Trophoblast cell (in vitro differentiated cells and primary cell): ENCODE data around the gene TMCC1.
"Not testable (repeated sequence)": the region's sequence is repeated elsewhere in the genome, so short reads cannot be mapped to it uniquely, and the experiment has no call there.

ENCODE experiments used
- DNase-seq, 2 donors: peaks; one replicate each; pipeline ENCODE4 v3.0.0-alpha.2; 2016
- H2AFZ ChIP-seq: 2 replicates; pipeline ENCODE4 v1.6.1; 2013; ENCODE audit warnings: low read length, moderate library complexity, mild to moderate bottlenecking; ENCODE audit not compliant: insufficient read depth, poor library complexity
- H2AK5ac ChIP-seq: 2 replicates; pipeline ENCODE4 v1.6.1; 2013; ENCODE audit warnings: mild to moderate bottlenecking, low read length
- H2BK120ac ChIP-seq: 2 replicates; pipeline ENCODE4 v1.6.1; 2013; ENCODE audit warnings: low read length, mild to moderate bottlenecking, moderate library complexity; ENCODE audit not compliant: insufficient read depth, poor library complexity
- H2BK12ac ChIP-seq: 2 replicates; pipeline ENCODE4 v1.6.1; 2013; ENCODE audit warnings: mild to moderate bottlenecking, low read length, moderate library complexity
- H2BK5ac ChIP-seq: 2 replicates; pipeline ENCODE4 v1.6.1; 2013; ENCODE audit warnings: low read length, low read depth, moderate library complexity, mild to moderate bottlenecking; ENCODE audit not compliant: poor library complexity
- H3K14ac ChIP-seq: 2 replicates; pipeline ENCODE4 v1.6.1; 2013; ENCODE audit warnings: mild to moderate bottlenecking, low read length
- H3K18ac ChIP-seq: 2 replicates; pipeline ENCODE4 v1.6.1; 2013; ENCODE audit warnings: mild to moderate bottlenecking, low read length
- H3K23ac ChIP-seq: 2 replicates; pipeline ENCODE4 v1.6.1; 2013; ENCODE audit warnings: low read length
- H3K27ac ChIP-seq: 2 replicates; pipeline ENCODE4 v1.5.1; 2013; ENCODE audit warnings: low read depth, mild to moderate bottlenecking, inconsistent platforms, low read length, moderate library complexity
- H3K27me3 ChIP-seq: 2 replicates; pipeline ENCODE4 v1.6.1; 2013; ENCODE audit warnings: inconsistent platforms, mild to moderate bottlenecking, low read length, moderate library complexity; ENCODE audit not compliant: insufficient read depth
- H3K36me3 ChIP-seq, 2 experiments: 1 replicate in 1 of 2; 2 replicates in 1 of 2; pipeline ENCODE4 v1.6.1; 2013; ENCODE audit warnings: low read length in 2 of 2, mild to moderate bottlenecking in 2 of 2, moderate library complexity in 1 of 2; ENCODE audit not compliant: insufficient read depth in 2 of 2, control insufficient read depth in 1 of 2
- H3K4ac ChIP-seq: 2 replicates; pipeline ENCODE4 v1.6.1; 2013; ENCODE audit warnings: low read depth, mild to moderate bottlenecking, low read length, moderate library complexity
- H3K4me1 ChIP-seq, 2 experiments: 1 replicate in 1 of 2; 2 replicates in 1 of 2; pipeline ENCODE4 v1.6.1; 2013; ENCODE audit warnings: low read length in 2 of 2, mild to moderate bottlenecking in 2 of 2, moderate library complexity in 1 of 2; ENCODE audit not compliant: insufficient read depth in 2 of 2, control insufficient read depth in 1 of 2
- H3K4me2 ChIP-seq: 2 replicates; pipeline ENCODE4 v1.6.1; 2013; ENCODE audit warnings: inconsistent platforms, mild to moderate bottlenecking, low read length, moderate library complexity
- H3K4me3 ChIP-seq: 2 replicates; pipeline ENCODE4 v1.5.1; 2013; ENCODE audit warnings: mild to moderate bottlenecking, low read depth, low read length, inconsistent platforms
- H3K79me1 ChIP-seq: one replicate; pipeline ENCODE4 v1.6.1; 2013; ENCODE audit warnings: low read length
- H3K79me2 ChIP-seq: 2 replicates; pipeline ENCODE4 v1.6.1; 2013; ENCODE audit warnings: low read length, mild to moderate bottlenecking; ENCODE audit not compliant: control insufficient read depth, insufficient read depth, poor library complexity
- H3K9ac ChIP-seq: 2 replicates; pipeline ENCODE4 v1.6.1; 2013; ENCODE audit warnings: mild to moderate bottlenecking, low read length
- H3K9me3 ChIP-seq: 2 replicates; pipeline ENCODE4 v1.6.1; 2013; ENCODE audit warnings: low read depth, mild to moderate bottlenecking, control low read depth, inconsistent platforms, low read length; ENCODE audit not compliant: insufficient read depth
- H4K12ac ChIP-seq: 2 replicates; pipeline ENCODE4 v1.6.1; 2013; ENCODE audit warnings: low read depth, mild to moderate bottlenecking, low read length, moderate library complexity
- H4K8ac ChIP-seq: 2 replicates; pipeline ENCODE4 v1.6.1; 2013; ENCODE audit warnings: low read depth, mild to moderate bottlenecking, low read length, moderate library complexity
- H4K91ac ChIP-seq: one replicate; pipeline ENCODE4 v1.6.1; 2013; ENCODE audit warnings: low read depth, mild to moderate bottlenecking, low read length, moderate library complexity
- WGBS: extraction: QIAGEN DNeasy Blood & Tissue Kit; methylation state at CpG from one replicate; pipeline ENCODE4 v1.1.7; 2013; ENCODE audit warnings: missing lambda C conversion rate; ENCODE audit not compliant: insufficient read length, insufficient coverage; ENCODE audit errors: extremely low coverage; 5-methylcytosine and 5-hydroxymethylcytosine counted together

The TMCC1 gene

DNA sequence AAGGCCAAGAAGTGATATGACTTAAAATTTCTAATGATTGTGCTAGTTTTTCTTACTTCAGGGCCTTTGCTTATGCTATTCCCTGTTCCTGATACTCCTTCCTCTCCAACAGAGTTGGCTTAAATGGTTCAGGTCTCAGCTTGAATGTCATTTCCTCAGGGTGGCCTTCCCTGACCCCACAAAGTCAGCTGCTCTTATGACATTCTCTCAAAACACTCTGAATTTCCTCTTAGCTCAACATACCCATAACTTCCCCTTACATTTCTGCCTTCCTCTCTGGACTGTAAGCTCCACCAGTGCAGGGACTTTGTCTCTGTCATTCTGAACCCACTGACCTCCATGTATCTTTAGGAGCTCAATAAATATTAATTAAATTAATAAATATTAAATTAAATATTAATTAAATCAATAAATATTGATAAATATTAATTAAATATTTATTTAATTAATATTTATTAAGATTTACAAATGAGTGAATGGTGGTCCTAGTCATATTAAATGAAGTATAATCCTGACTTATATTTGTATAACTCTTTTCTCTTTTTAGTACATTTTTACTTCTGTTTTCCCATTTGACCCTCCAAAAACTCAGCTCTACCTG lies 17.9 kb upstream of the TMCC1 start:
- Histone ChIP-seq H3K23ac (no peak overlapping the region), H2BK120ac (no peak overlapping the region), H3K4me2 (no peak overlapping the region), H3K27ac (no peak overlapping the region), H3K4ac (no peak overlapping the region), H2AK5ac (no peak overlapping the region), H3K9me3 (peaks cover 12% of the 10 kb centered on the region), H2BK12ac (no peak overlapping the region), H4K8ac (no peak overlapping the region), H4K91ac (no peak overlapping the region), H3K36me3 (no peaks in the 10 kb centered on the region), H3K79me2 (no peaks in the 10 kb centered on the region), H3K18ac (no peak overlapping the region), H3K27me3 (no peaks in the 10 kb centered on the region), H3K14ac (peak overlapping the region; percentile 57), H3K79me1 (peaks cover 8% of the 10 kb centered on the region), H3K4me3 (no peak overlapping the region), H3K9ac (no peak overlapping the region), H2BK5ac (no peak overlapping the region), H2AFZ (no peak overlapping the region), H4K12ac (no peak overlapping the region), H3K4me1 (peaks cover 2 to 4% of the 10 kb centered on the region in 2 experiments)
- peak in 1 of 2 donors; percentile 12 for DNase-seq

DNA sequence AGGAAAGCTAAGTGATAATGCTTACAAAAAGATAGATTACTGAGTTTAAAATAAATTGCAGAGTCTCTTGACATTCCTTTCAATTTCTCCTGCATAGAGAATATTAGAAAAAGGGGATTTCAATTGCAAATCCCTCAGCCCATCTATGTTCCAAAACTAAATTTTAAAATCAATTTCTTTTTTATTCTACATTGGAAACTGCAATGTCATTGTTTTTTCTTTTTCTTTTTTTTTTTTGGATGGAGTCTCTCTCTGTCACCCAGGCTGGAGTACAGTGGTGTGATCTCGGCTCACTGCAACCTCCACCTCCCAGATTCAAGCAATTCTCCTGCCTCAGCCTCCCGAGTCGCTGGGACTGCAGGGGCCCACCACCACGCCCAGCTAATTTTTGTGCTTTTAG lies 15.7 kb upstream of the TMCC1 start:
- DNase-seq, H3K27me3 ChIP-seq, H2AFZ ChIP-seq, H3K23ac ChIP-seq, H3K36me3 ChIP-seq, H3K4me2 ChIP-seq, H3K79me2 ChIP-seq, H4K8ac ChIP-seq, H3K14ac ChIP-seq, H3K4me1 ChIP-seq, H3K18ac ChIP-seq, H3K9me3 ChIP-seq, H2AK5ac ChIP-seq, H3K9ac ChIP-seq, H3K4ac ChIP-seq, H3K79me1 ChIP-seq, H4K12ac ChIP-seq, H2BK12ac ChIP-seq, H3K4me3 ChIP-seq: not testable (repeated sequence)
- no CpG with 5 or more reads among the region's 4 CpGs for WGBS
- H2BK120ac ChIP-seq, result peak overlapping the region; percentile 57
- H2BK5ac ChIP-seq, result peak overlapping the region; percentile 77
- peak overlapping the region; percentile 72 for H4K91ac ChIP-seq
- H3K27ac ChIP-seq, result peak overlapping the region; percentile 89

DNA sequence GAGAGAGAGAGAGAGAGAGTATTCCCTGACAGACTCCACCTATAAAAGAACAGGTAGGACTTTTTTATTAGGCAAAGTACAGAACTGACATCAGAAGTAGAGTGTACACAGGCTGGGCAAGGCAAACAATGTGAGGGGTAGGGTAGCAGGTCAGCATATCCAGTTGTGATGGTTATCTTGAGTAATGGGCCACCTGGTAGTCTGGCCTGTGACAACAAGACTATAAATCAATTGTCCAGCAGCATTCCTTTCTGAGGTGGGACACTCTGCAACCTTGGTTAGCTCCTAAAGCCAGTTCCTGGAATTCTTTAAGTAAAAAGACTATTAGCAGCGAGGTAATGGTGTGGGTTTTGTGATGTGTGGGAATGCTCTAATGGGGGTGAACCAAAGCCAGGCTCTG lies 14.9 kb upstream of the TMCC1 start:
- Histone ChIP-seq H3K4me2 (peak overlapping the region; percentile 29), H3K27me3 (no peaks in the 10 kb centered on the region), H3K18ac (no peak overlapping the region), H2AFZ (no peak overlapping the region), H3K4me3 (no peak overlapping the region), H3K9me3 (peaks cover 5% of the 10 kb centered on the region), H3K36me3 (peaks cover 2 to 4% of the 10 kb centered on the region in 2 experiments), H2BK5ac (peak overlapping the region; percentile 59), H3K9ac (no peak overlapping the region), H3K4me1 (peaks cover 2 to 4% of the 10 kb centered on the region in 2 experiments), H4K12ac (no peak overlapping the region), H2BK12ac (no peak overlapping the region), H4K8ac (no peak overlapping the region), H3K14ac (no peak overlapping the region), H2AK5ac (no peak overlapping the region), H4K91ac (no peak overlapping the region), H3K27ac (peak overlapping the region; percentile 95), H3K79me1 (peaks cover 8% of the 10 kb centered on the region), H3K23ac (no peak overlapping the region), H2BK120ac (no peak overlapping the region), H3K4ac (no peak overlapping the region), H3K79me2 (no peaks in the 10 kb centered on the region)
- no CpG with 5 or more reads among the region's 1 CpG for WGBS
- peak; percentile 78 to 95 for DNase-seq

DNA sequence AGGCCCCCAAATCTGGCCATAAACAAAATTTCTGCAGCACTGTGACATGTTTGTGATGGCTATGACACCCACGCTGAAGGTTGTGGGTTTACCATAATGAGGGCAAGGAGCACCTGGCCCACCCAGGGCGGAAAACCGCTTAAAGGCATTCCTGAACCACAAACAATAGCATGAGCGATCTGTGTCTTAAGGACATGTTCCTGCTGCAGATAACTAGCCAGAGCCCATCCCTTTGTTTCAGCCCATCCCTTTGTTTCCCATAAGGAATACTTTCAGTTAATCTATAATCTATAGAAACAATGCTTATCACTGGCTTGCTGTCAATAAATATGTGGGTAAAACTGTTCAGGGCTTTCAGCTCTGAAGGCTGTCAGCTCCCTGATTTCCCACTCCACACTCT lies 7.8 kb upstream of the TMCC1 start:
- H3K4me3 ChIP-seq, H3K79me2 ChIP-seq, H3K4me2 ChIP-seq, H3K9ac ChIP-seq, H3K14ac ChIP-seq, H3K36me3 ChIP-seq, H3K23ac ChIP-seq, H3K9me3 ChIP-seq, H3K4ac ChIP-seq, H2AK5ac ChIP-seq, H3K27me3 ChIP-seq, H4K8ac ChIP-seq, H2BK5ac ChIP-seq, H4K12ac ChIP-seq, H3K27ac ChIP-seq, H2AFZ ChIP-seq, DNase-seq, H3K4me1 ChIP-seq, H2BK120ac ChIP-seq, H4K91ac ChIP-seq, H3K79me1 ChIP-seq, H2BK12ac ChIP-seq, H3K18ac ChIP-seq: not testable (repeated sequence)
- WGBS, result no CpG with 5 or more reads among the region's 4 CpGs
